SK-N-SH treated with all-trans-retinoic acid at 6 μM for 48 hours (cell line): Measurements from ENCODE around the gene PSAT1.

Source experiments
- ATAC-seq: fragments of 200-7000 bp; cut with Tn5 transposase; 3 replicates; pipeline ENCODE4 v1.9.1; 2020; ENCODE audit warnings: mild to moderate bottlenecking, moderate library complexity
- ARNTL ChIP-seq: fragments of 450-650 bp; formaldehyde crosslinking; IDR thresholded peaks from 2 replicates; pipeline ENCODE4 v1.5.0; 2020; ENCODE audit warnings: low read depth, mild to moderate bottlenecking, moderate library complexity, borderline replicate concordance
- BACH2 ChIP-seq: fragments of 250-450 bp; sonication (Bioruptor Pico); IDR thresholded peaks from 2 replicates; pipeline ENCODE4 v1.9.0; 2021; ENCODE audit warnings: mild to moderate bottlenecking, borderline replicate concordance
- CSDC2 ChIP-seq: fragments of 250-450 bp; sonication (Bioruptor Pico); IDR thresholded peaks from 2 replicates; pipeline ENCODE4 v1.5.0; 2020; ENCODE audit warnings: mild to moderate bottlenecking, moderate library complexity
- ESRRG ChIP-seq: fragments of 250-450 bp; sonication (Bioruptor Pico); IDR thresholded peaks from 2 replicates; pipeline ENCODE4 v1.6.1; 2021; ENCODE audit warnings: mild to moderate bottlenecking
- GLIS3 ChIP-seq: fragments of 250-450 bp; sonication (Bioruptor Pico); IDR thresholded peaks from 2 replicates; pipeline ENCODE4 v1.5.0; 2020; ENCODE audit warnings: mild to moderate bottlenecking, moderate library complexity
- ISL1 ChIP-seq: fragments of 250-450 bp; sonication (Bioruptor Pico); IDR thresholded peaks from 2 replicates; pipeline ENCODE4 v2.1.2; 2022; ENCODE audit warnings: mild to moderate bottlenecking, moderate library complexity
- OSR1 ChIP-seq: fragments of 250-450 bp; sonication (Bioruptor Pico); IDR thresholded peaks from 2 replicates; pipeline ENCODE4 v1.8.0; 2022; ENCODE audit warnings: moderate library complexity, mild to moderate bottlenecking, inconsistent platforms
- PPARA ChIP-seq: fragments of 250-450 bp; sonication (Bioruptor Pico); IDR thresholded peaks from 2 replicates; pipeline ENCODE4 v1.5.0; 2020; ENCODE audit warnings: mild to moderate bottlenecking, borderline replicate concordance
- RARB ChIP-seq: fragments of 250-450 bp; sonication (Bioruptor Pico); IDR thresholded peaks from 2 replicates; pipeline ENCODE4 v1.8.0; 2021; ENCODE audit warnings: mild to moderate bottlenecking, moderate library complexity
- SNAI2 ChIP-seq: fragments of 250-450 bp; sonication (Bioruptor Pico); IDR thresholded peaks from 2 replicates; pipeline ENCODE4 v1.5.0; 2020; ENCODE audit warnings: mild to moderate bottlenecking, moderate library complexity
- TCF4 ChIP-seq: fragments of 250-450 bp; sonication (Bioruptor Pico); IDR thresholded peaks from 2 replicates; pipeline ENCODE4 v1.8.0; 2021; ENCODE audit warnings: mild to moderate bottlenecking, moderate library complexity, borderline replicate concordance
- TOX ChIP-seq: fragments of 250-450 bp; sonication (Bioruptor Pico); IDR thresholded peaks from 2 replicates; pipeline ENCODE4 v1.8.0; 2021; ENCODE audit warnings: mild to moderate bottlenecking, moderate library complexity, borderline replicate concordance
- ZC3H10 ChIP-seq: fragments of 250-450 bp; sonication (Bioruptor Pico); IDR thresholded peaks from 2 replicates; pipeline ENCODE4 v1.5.1; 2021; ENCODE audit warnings: mild to moderate bottlenecking, moderate library complexity
- ZFP3 ChIP-seq: fragments of 250-450 bp; sonication (Bioruptor Pico); IDR thresholded peaks from 2 replicates; pipeline ENCODE4 v1.5.0; 2020; ENCODE audit warnings: mild to moderate bottlenecking, moderate library complexity
- ZFP30 ChIP-seq: fragments of 450-650 bp; formaldehyde crosslinking; IDR thresholded peaks from 2 replicates; pipeline ENCODE4 v1.5.0; 2022; ENCODE audit warnings: mild to moderate bottlenecking, moderate library complexity
- ZNF565 ChIP-seq: fragments of 450-650 bp; formaldehyde crosslinking; conservative IDR thresholded peaks from 2 replicates; pipeline ENCODE4 v1.5.0; 2020; ENCODE audit warnings: low read depth, mild to moderate bottlenecking, moderate library complexity
- ZNF70 ChIP-seq: fragments of 450-650 bp; formaldehyde crosslinking; IDR thresholded peaks from 2 replicates; pipeline ENCODE4 v1.5.0; 2020; ENCODE audit warnings: mild to moderate bottlenecking, moderate library complexity
- TF ChIP-seq, protein P1 (sequence below): fragments of 250-450 bp; sonication (Bioruptor Pico); IDR thresholded peaks from 2 replicates; pipeline ENCODE4 v1.5.0; 2020; ENCODE audit warnings: mild to moderate bottlenecking, moderate library complexity
- TF ChIP-seq, protein P2 (sequence below): fragments of 250-450 bp; sonication (Bioruptor Pico); IDR thresholded peaks from 2 replicates; pipeline ENCODE4 v1.8.0; 2021; ENCODE audit warnings: low read depth, mild to moderate bottlenecking, moderate library complexity, borderline replicate concordance
- TF ChIP-seq, protein P3 (sequence below): fragments of 250-450 bp; sonication (Bioruptor Pico); IDR thresholded peaks from 2 replicates; pipeline ENCODE4 v1.8.0; 2020; ENCODE audit warnings: mild to moderate bottlenecking, moderate library complexity, borderline replicate concordance
- TF ChIP-seq, protein P4 (sequence below): fragments of 250-450 bp; sonication (Bioruptor Pico); IDR thresholded peaks from 2 replicates; pipeline ENCODE4 v1.5.1; 2020; ENCODE audit warnings: low read depth, mild to moderate bottlenecking, moderate library complexity
- TF ChIP-seq, protein P5 (sequence below): fragments of 250-450 bp; sonication (Bioruptor Pico); IDR thresholded peaks from 2 replicates; pipeline ENCODE4 v1.5.1; 2021; ENCODE audit warnings: mild to moderate bottlenecking, moderate library complexity

Gene PSAT1

GRCh38 chr9:78296201-78296892 lies 578 bp upstream of the PSAT1 start:
- ATAC-seq: peak; percentile 11
- TF ChIP-seq, protein P1, sequence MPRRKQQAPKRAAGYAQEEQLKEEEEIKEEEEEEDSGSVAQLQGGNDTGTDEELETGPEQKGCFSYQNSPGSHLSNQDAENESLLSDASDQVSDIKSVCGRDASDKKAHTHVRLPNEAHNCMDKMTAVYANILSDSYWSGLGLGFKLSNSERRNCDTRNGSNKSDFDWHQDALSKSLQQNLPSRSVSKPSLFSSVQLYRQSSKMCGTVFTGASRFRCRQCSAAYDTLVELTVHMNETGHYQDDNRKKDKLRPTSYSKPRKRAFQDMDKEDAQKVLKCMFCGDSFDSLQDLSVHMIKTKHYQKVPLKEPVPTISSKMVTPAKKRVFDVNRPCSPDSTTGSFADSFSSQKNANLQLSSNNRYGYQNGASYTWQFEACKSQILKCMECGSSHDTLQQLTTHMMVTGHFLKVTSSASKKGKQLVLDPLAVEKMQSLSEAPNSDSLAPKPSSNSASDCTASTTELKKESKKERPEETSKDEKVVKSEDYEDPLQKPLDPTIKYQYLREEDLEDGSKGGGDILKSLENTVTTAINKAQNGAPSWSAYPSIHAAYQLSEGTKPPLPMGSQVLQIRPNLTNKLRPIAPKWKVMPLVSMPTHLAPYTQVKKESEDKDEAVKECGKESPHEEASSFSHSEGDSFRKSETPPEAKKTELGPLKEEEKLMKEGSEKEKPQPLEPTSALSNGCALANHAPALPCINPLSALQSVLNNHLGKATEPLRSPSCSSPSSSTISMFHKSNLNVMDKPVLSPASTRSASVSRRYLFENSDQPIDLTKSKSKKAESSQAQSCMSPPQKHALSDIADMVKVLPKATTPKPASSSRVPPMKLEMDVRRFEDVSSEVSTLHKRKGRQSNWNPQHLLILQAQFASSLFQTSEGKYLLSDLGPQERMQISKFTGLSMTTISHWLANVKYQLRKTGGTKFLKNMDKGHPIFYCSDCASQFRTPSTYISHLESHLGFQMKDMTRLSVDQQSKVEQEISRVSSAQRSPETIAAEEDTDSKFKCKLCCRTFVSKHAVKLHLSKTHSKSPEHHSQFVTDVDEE: no peak
- TF ChIP-seq BACH2 (CRISPR knock-in tag) (no peak), ZNF70 (CRISPR knock-in tag) (no peak), TCF4 (no peak), SNAI2 (CRISPR knock-in tag) (no peak), CSDC2 (CRISPR knock-in tag) (no peak), PPARA (CRISPR knock-in tag) (no peak), ZC3H10 (no peak)
- TF ChIP-seq, protein P2, sequence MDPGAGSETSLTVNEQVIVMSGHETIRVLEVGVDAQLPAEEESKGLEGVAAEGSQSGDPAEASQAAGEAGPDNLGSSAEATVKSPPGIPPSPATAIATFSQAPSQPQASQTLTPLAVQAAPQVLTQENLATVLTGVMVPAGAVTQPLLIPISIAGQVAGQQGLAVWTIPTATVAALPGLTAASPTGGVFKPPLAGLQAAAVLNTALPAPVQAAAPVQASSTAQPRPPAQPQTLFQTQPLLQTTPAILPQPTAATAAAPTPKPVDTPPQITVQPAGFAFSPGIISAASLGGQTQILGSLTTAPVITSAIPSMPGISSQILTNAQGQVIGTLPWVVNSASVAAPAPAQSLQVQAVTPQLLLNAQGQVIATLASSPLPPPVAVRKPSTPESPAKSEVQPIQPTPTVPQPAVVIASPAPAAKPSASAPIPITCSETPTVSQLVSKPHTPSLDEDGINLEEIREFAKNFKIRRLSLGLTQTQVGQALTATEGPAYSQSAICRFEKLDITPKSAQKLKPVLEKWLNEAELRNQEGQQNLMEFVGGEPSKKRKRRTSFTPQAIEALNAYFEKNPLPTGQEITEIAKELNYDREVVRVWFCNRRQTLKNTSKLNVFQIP (CRISPR knock-in tag): no peak

- no peak for ATAC-seq
- TF ChIP-seq PPARA (CRISPR knock-in tag): no peak
- TF ChIP-seq ISL1 (CRISPR knock-in tag): no peak
- TF ChIP-seq CSDC2 (CRISPR knock-in tag): no peak
- no peak for TF ChIP-seq ESRRG
- TF ChIP-seq RARB: no peak
- no peak for TF ChIP-seq TOX (CRISPR knock-in tag)
- TF ChIP-seq, protein P3, sequence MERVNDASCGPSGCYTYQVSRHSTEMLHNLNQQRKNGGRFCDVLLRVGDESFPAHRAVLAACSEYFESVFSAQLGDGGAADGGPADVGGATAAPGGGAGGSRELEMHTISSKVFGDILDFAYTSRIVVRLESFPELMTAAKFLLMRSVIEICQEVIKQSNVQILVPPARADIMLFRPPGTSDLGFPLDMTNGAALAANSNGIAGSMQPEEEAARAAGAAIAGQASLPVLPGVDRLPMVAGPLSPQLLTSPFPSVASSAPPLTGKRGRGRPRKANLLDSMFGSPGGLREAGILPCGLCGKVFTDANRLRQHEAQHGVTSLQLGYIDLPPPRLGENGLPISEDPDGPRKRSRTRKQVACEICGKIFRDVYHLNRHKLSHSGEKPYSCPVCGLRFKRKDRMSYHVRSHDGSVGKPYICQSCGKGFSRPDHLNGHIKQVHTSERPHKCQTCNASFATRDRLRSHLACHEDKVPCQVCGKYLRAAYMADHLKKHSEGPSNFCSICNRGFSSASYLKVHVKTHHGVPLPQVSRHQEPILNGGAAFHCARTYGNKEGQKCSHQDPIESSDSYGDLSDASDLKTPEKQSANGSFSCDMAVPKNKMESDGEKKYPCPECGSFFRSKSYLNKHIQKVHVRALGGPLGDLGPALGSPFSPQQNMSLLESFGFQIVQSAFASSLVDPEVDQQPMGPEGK (CRISPR knock-in tag): no peak
- TF ChIP-seq OSR1: no peak
- TF ChIP-seq, protein P4, sequence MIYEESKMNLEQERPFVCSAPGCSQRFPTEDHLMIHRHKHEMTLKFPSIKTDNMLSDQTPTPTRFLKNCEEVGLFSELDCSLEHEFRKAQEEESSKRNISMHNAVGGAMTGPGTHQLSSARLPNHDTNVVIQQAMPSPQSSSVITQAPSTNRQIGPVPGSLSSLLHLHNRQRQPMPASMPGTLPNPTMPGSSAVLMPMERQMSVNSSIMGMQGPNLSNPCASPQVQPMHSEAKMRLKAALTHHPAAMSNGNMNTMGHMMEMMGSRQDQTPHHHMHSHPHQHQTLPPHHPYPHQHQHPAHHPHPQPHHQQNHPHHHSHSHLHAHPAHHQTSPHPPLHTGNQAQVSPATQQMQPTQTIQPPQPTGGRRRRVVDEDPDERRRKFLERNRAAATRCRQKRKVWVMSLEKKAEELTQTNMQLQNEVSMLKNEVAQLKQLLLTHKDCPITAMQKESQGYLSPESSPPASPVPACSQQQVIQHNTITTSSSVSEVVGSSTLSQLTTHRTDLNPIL: no peak
- TF ChIP-seq, protein P1: no peak
- no peak for TF ChIP-seq BACH2 (CRISPR knock-in tag)
- no peak for TF ChIP-seq ZFP3 (CRISPR knock-in tag)
- TF ChIP-seq ARNTL (CRISPR knock-in tag): no peak
- no peak for TF ChIP-seq ZFP30 (CRISPR knock-in tag)
- TF ChIP-seq ZNF70 (CRISPR knock-in tag): no peak
- TF ChIP-seq, protein P5, sequence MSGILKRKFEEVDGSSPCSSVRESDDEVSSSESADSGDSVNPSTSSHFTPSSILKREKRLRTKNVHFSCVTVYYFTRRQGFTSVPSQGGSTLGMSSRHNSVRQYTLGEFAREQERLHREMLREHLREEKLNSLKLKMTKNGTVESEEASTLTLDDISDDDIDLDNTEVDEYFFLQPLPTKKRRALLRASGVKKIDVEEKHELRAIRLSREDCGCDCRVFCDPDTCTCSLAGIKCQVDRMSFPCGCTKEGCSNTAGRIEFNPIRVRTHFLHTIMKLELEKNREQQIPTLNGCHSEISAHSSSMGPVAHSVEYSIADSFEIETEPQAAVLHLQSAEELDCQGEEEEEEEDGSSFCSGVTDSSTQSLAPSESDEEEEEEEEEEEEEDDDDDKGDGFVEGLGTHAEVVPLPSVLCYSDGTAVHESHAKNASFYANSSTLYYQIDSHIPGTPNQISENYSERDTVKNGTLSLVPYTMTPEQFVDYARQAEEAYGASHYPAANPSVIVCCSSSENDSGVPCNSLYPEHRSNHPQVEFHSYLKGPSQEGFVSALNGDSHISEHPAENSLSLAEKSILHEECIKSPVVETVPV (CRISPR knock-in tag): no peak
- TF ChIP-seq ZNF565 (CRISPR knock-in tag): no peak
- TF ChIP-seq GLIS3: no peak
- TF ChIP-seq, all 23 proteins: peak for 0
These were observed 692 bp downstream of the PSAT1 start for GRCh38 chr9:78297672-78297961.
